Mesodermal cell (in vitro differentiated cells): ENCODE measurements around the gene MT1A.

Experiments
- H3K27ac ChIP-seq: 2 replicates; pipeline ENCODE4 v1.7.0; 2013; ENCODE audit warnings: mild to moderate bottlenecking, low read depth, low read length, moderate library complexity; ENCODE audit not compliant: severe bottlenecking
- H3K36me3 ChIP-seq: 2 replicates; pipeline ENCODE4 v1.7.1; 2013; ENCODE audit warnings: mild to moderate bottlenecking, low read length, moderate library complexity; ENCODE audit not compliant: control insufficient read depth, insufficient read depth
- H3K4me1 ChIP-seq: one replicate; pipeline ENCODE4 v1.7.1; 2013; ENCODE audit warnings: mild to moderate bottlenecking, low read length; ENCODE audit not compliant: insufficient read depth, control insufficient read depth, poor library complexity, severe bottlenecking
- H3K4me3 ChIP-seq: 2 replicates; pipeline ENCODE4 v1.7.0; 2013; ENCODE audit warnings: low read length, control low read depth, mild to moderate bottlenecking; ENCODE audit not compliant: insufficient read depth, poor library complexity, severe bottlenecking; ENCODE audit errors: extremely low read depth
- H3K9me3 ChIP-seq: 2 replicates; pipeline ENCODE4 v1.7.1; 2013; ENCODE audit warnings: mild to moderate bottlenecking, low read length, moderate library complexity; ENCODE audit not compliant: control insufficient read depth
- WGBS, 2 experiments: methylation state at CpG; one replicate each; pipeline ENCODE4 v1.1.5; 2013; ENCODE audit warnings: missing lambda C conversion rate in 2 of 2; ENCODE audit not compliant: insufficient coverage in 2 of 2; 5-methylcytosine and 5-hydroxymethylcytosine counted together

Gene MT1A

DNA sequence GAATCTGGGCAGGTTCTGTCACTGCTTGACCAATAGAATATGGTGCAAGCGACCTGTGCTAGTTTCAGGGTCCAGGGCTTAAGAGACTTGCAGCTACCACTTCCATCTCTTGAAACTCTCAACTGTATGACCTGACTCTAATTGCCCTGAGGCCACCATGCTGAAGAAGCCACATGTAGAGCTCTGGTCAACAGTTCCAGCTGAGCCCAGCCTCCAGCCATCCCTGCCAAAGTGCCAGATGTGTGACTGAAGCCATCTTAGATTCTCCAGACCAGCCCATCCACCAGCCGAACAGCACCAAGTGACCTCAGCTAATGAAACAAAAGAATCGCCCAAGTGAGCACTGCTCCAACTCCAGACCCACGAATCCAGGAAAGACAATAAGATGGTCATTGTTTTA, 33.5 kb upstream of the MT1A start:
- no peaks in the 10 kb centered on the region for H3K9me3 ChIP-seq
- WGBS, 2 experiments, result 93 to 95% methylated on average over 2 to 4 of the region's 4 CpGs
- H3K4me3 ChIP-seq, result no peak overlapping the region
- no peak overlapping the region for H3K27ac ChIP-seq
- H3K4me1 ChIP-seq, result peaks cover 30% of the 10 kb centered on the region
- no peaks in the 10 kb centered on the region for H3K36me3 ChIP-seq

GRCh38 chr16:56605475-56605874, 33.0 kb upstream of the MT1A start:
- Histone ChIP-seq H3K4me3 (no peak overlapping the region), H3K9me3 (no peaks in the 10 kb centered on the region), H3K27ac (no peak overlapping the region), H3K36me3 (no peaks in the 10 kb centered on the region), H3K4me1 (peaks cover 35% of the 10 kb centered on the region)
- WGBS, 2 experiments, result 80% methylated on average over 1 of the region's 1 CpG; no CpG with 5 or more reads in 1 of the 2 experiments

DNA sequence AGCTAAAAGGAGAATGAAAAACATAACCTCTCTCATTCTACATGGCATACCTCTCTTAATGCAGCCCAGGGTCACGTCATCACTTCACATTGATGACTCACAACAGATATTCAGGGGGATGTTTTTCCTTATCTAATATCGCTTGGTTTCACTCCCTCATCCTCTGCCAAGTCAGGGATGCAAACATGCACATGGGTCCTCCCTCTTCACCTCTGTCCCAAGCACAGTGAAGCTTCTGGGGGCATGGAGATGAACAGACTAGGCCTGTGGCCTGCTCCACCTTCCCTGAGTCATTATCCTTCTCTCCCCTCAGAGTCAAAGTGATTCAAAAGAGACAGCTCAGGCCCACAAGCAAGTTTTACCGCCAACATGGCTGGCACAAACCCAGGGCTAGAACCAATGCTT, 32.4 kb upstream of the MT1A start:
- H3K4me1 ChIP-seq, result peaks cover 39% of the 10 kb centered on the region
- H3K9me3 ChIP-seq, result no peaks in the 10 kb centered on the region
- H3K4me3 ChIP-seq, result no peak overlapping the region
- H3K36me3 ChIP-seq, result no peaks in the 10 kb centered on the region
- WGBS, 2 experiments, result 88 to 96% methylated on average over 3 of the region's 3 CpGs
- no peak overlapping the region for H3K27ac ChIP-seq

DNA sequence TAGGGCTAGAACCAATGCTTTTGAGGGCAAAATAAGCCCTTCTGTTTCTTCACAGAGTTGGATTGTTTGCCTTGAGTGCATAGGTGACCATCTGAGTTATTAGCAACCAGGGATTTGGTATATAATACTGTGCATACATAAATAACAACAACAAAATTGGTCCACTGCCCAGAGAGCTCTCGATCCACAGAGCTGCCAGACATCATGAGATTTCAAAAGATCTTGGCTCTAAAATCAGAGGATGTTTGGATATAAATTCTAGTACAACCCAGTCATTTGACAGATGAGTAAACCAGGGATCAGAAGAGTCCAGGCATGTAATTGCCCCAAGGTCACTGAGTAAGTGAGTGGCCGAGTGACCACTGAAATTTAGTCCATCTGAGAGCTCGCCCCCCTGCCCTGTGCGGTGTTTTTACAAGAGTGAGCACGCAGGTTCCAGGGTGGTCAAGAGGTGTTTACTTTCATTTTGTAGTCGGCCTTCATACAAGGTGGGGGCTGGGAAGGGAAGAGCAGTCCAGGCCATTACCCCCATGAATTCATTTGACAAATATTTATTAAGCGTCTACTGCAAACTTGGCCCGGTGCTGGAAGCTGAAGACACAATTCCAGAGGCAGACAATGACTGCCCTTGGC, 31.9 kb upstream of the MT1A start:
- Histone ChIP-seq H3K4me3 (no peak overlapping the region), H3K27ac (peak overlapping the region; percentile 71), H3K36me3 (no peaks in the 10 kb centered on the region), H3K4me1 (peaks cover 39% of the 10 kb centered on the region), H3K9me3 (no peaks in the 10 kb centered on the region)
- WGBS, 2 experiments, result 93 to 97% methylated on average over 5 to 7 of the region's 8 CpGs

DNA sequence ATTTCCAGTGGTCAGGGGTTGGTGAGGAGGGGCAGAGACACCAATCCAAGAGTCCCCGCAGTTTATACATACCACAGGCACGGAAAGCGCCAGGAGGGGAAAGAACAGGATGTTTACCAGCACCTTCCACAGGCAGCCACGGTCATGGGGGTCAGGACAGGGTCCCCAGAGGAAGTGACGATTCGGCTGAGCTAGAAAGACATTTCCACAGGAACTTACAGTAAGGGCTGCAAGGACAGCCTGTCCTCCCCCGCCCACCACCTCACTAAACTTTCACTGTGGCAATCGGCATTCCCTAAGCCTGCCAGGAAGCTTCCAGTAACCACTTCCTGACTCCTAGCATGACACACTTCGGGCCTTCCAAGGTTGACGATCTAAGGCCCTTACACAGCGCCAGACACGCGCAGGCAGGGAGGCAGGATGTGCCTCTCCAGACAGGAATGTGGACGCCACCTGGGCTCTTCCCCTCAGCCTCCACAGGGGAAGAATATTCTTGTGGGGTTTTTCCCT, 31.3 kb upstream of the MT1A start:
- WGBS, 2 experiments, result 62 to 75% methylated on average over 10 of the region's 14 CpGs
- Histone ChIP-seq H3K27ac (peak overlapping the region; percentile 71), H3K4me1 (peaks cover 39% of the 10 kb centered on the region), H3K9me3 (no peaks in the 10 kb centered on the region), H3K36me3 (no peaks in the 10 kb centered on the region), H3K4me3 (no peak overlapping the region)

- H3K36me3 ChIP-seq, result no peaks in the 10 kb centered on the region
- H3K9me3 ChIP-seq, result no peaks in the 10 kb centered on the region
- H3K4me3 ChIP-seq, result peak overlapping the region; percentile 42
- 80% methylated on average over 2 of the region's 2 CpGs; no CpG with 5 or more reads in 1 of the 2 experiments for WGBS, 2 experiments
- H3K4me1 ChIP-seq, result peaks cover 39% of the 10 kb centered on the region
- H3K27ac ChIP-seq, result peak overlapping the region; percentile 71
These were observed 30.8 kb upstream of the MT1A start for GRCh38 chr16:56607675-56608042.

GRCh38 chr16:56608043-56608875, 30.2 kb upstream of the MT1A start, which contains the start of gene MT2A:
Gene MT2A, plus strand, starts transcription at chr16:56608584. Its CDS starts 72 bp downstream, at chr16:56608656.
- Histone ChIP-seq H3K4me3 (peak within 1 kb of the TSS; percentile 42), H3K9me3 (no peaks in the 10 kb centered on the region), H3K27ac (peak within 1 kb of the TSS; percentile 71), H3K36me3 (no peaks in the 10 kb centered on the region), H3K4me1 (peaks cover 39% of the 10 kb centered on the region)
- 11 to 14% methylated on average over 30 to 61 of the region's 62 CpGs for WGBS, 2 experiments

- Histone ChIP-seq H3K9me3 (no peaks in the 10 kb centered on the region), H3K4me1 (peaks cover 39% of the 10 kb centered on the region), H3K36me3 (no peaks in the 10 kb centered on the region), H3K4me3 (peak overlapping the region; percentile 42), H3K27ac (peak overlapping the region; percentile 61)
- WGBS, 2 experiments, result 2 to 4% methylated on average over 14 to 17 of the region's 21 CpGs
These were observed 29.5 kb upstream of the MT1A start for GRCh38 chr16:56608876-56609462.

DNA sequence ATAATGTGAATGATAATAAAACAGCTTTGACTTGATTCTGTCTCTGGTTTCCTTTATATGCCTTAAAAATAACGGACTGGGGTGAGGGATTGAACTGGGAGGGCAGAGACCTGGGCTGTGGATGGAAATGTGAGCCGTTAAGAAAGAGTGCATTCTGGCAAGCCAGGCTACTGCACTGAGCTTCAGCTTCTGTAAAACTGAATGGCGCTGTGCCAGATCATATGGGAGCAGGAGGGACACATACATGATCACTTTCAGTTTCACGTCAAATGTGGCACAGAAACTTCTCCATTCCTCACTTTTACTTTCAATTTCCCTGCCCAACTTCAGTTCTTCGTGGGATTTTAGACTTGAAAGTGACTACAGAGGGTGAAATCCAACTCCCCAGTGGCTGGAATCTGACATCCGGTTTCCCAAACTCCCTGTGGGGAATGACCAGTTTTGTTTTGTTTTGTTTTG, 29.0 kb upstream of the MT1A start:
- Histone ChIP-seq H3K36me3 (no peaks in the 10 kb centered on the region), H3K4me3 (peak overlapping the region; percentile 42), H3K27ac (peak overlapping the region; percentile 61), H3K9me3 (no peaks in the 10 kb centered on the region), H3K4me1 (peaks cover 39% of the 10 kb centered on the region)
- WGBS, 2 experiments, result 4 to 7% methylated on average over 3 to 5 of the region's 6 CpGs

- Histone ChIP-seq H3K36me3 (no peaks in the 10 kb centered on the region), H3K27ac (peak overlapping the region; percentile 57), H3K4me3 (peak overlapping the region; percentile 42), H3K9me3 (no peaks in the 10 kb centered on the region), H3K4me1 (peaks cover 39% of the 10 kb centered on the region)
- WGBS, 2 experiments, result 11 to 34% methylated on average over 8 to 9 of the region's 10 CpGs
These were observed 28.4 kb upstream of the MT1A start for GRCh38 chr16:56610017-56610608.
